ENCODE data around the gene BIRC2.

GRCh38 chr11:102307727-102308038 is 39.3 kb upstream of the BIRC2 start:
- TF ChIP-seq POLR2A (IDR thresholded peaks at IDR 0.05; ENCODE audit: low read length) (no peak), ZSCAN20 (CRISPR knock-in tag; IDR thresholded peaks at IDR 0.05) (no peak), CEBPB (IDR thresholded peaks at IDR 0.05) (no peak), CBX8 (IDR thresholded peaks at IDR 0.05) (no peak), RAD21 (conservative IDR thresholded peaks at IDR 0.05 in 1 of 2, IDR thresholded peaks at IDR 0.05 in 1 of 2) (no peak), HDAC2 (IDR thresholded peaks at IDR 0.05) (no peak), RFX5 (IDR thresholded peaks at IDR 0.05) (no peak), ESRRA (IDR thresholded peaks at IDR 0.05; ENCODE audit: borderline replicate concordance, low read length) (no peak), MAX (IDR thresholded peaks at IDR 0.05) (no peak)
- TF ChIP-seq, protein P1, sequence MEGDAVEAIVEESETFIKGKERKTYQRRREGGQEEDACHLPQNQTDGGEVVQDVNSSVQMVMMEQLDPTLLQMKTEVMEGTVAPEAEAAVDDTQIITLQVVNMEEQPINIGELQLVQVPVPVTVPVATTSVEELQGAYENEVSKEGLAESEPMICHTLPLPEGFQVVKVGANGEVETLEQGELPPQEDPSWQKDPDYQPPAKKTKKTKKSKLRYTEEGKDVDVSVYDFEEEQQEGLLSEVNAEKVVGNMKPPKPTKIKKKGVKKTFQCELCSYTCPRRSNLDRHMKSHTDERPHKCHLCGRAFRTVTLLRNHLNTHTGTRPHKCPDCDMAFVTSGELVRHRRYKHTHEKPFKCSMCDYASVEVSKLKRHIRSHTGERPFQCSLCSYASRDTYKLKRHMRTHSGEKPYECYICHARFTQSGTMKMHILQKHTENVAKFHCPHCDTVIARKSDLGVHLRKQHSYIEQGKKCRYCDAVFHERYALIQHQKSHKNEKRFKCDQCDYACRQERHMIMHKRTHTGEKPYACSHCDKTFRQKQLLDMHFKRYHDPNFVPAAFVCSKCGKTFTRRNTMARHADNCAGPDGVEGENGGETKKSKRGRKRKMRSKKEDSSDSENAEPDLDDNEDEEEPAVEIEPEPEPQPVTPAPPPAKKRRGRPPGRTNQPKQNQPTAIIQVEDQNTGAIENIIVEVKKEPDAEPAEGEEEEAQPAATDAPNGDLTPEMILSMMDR (IDR thresholded peaks at IDR 0.05): no peak
- TF ChIP-seq, protein P2, sequence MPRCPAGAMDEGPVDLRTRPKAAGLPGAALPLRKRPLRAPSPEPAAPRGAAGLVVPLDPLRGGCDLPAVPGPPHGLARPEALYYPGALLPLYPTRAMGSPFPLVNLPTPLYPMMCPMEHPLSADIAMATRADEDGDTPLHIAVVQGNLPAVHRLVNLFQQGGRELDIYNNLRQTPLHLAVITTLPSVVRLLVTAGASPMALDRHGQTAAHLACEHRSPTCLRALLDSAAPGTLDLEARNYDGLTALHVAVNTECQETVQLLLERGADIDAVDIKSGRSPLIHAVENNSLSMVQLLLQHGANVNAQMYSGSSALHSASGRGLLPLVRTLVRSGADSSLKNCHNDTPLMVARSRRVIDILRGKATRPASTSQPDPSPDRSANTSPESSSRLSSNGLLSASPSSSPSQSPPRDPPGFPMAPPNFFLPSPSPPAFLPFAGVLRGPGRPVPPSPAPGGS (IDR thresholded peaks at IDR 0.05): no peak
- TF ChIP-seq, protein P3, sequence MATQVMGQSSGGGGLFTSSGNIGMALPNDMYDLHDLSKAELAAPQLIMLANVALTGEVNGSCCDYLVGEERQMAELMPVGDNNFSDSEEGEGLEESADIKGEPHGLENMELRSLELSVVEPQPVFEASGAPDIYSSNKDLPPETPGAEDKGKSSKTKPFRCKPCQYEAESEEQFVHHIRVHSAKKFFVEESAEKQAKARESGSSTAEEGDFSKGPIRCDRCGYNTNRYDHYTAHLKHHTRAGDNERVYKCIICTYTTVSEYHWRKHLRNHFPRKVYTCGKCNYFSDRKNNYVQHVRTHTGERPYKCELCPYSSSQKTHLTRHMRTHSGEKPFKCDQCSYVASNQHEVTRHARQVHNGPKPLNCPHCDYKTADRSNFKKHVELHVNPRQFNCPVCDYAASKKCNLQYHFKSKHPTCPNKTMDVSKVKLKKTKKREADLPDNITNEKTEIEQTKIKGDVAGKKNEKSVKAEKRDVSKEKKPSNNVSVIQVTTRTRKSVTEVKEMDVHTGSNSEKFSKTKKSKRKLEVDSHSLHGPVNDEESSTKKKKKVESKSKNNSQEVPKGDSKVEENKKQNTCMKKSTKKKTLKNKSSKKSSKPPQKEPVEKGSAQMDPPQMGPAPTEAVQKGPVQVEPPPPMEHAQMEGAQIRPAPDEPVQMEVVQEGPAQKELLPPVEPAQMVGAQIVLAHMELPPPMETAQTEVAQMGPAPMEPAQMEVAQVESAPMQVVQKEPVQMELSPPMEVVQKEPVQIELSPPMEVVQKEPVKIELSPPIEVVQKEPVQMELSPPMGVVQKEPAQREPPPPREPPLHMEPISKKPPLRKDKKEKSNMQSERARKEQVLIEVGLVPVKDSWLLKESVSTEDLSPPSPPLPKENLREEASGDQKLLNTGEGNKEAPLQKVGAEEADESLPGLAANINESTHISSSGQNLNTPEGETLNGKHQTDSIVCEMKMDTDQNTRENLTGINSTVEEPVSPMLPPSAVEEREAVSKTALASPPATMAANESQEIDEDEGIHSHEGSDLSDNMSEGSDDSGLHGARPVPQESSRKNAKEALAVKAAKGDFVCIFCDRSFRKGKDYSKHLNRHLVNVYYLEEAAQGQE (IDR thresholded peaks at IDR 0.05): no peak

Data from A549 (cell line).